ENCODE results near the gene HKDC1. TPM values are rescaled to one million over a fixed set of nuclear protein-coding genes. Genes with fewer than 3 reads are reported as not detected.

Gene HKDC1
- polyA plus RNA-seq, 1 of the 3 experiments (the other 2 are of a cell fraction): 0.10 TPM

DNA sequence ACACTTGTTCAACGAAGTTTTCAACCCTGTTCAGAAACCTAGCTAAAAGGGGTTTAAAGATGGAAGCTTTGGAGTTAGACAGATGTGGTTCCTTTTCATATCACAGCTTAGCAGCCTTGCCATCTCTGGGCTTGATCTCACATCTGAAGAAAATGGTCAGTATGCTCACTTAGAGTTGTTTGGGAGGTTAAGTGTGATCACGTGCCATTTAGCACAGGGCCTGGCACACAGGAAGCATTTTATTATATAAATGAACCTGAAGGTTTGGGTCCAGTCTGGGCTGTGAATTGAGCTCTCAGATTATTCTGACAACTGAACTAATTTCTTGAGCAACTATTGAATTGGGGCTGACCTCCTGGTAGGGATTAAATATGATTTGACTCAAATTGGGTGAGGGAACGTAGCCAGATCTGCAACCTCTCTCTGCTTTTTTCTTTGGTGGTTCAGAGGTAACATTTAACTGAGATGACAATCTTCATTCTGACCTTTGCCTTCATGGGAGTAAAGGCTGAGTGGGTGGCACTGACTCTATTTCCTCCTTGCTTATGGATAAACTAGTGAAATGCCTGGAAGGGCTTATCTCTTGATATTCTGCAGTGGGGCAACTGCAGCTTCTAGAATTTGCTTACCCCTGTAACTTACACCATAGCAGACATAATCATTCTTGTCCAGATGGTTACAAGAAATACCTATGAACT lies 10.2 kb upstream of the HKDC1 start:
- no peaks in the 10 kb centered on the region for H4K20me1 ChIP-seq (ENCODE audit: insufficient read depth)
- no peak overlapping the region for H3K27ac ChIP-seq (ENCODE audit: low read depth in 2 of 2, low read length in 1 of 2)
- WGBS (ENCODE audit: low lambda C conversion rate): 81% methylated on average over 3 of the region's 3 CpGs
- H3K4me1 ChIP-seq (ENCODE audit: control insufficient read depth in 1 of 2, insufficient read depth in 2 of 2, low read depth in 1 of 2, low read length in 1 of 2): no peaks in the 10 kb centered on the region
- no peak overlapping the region for H3K9ac ChIP-seq
- no peaks in the 10 kb centered on the region for H3K79me2 ChIP-seq (ENCODE audit: insufficient read depth)
- no peaks in the 10 kb centered on the region for H3K27me3 ChIP-seq (ENCODE audit: insufficient read depth)
- TF ChIP-seq, protein P1, sequence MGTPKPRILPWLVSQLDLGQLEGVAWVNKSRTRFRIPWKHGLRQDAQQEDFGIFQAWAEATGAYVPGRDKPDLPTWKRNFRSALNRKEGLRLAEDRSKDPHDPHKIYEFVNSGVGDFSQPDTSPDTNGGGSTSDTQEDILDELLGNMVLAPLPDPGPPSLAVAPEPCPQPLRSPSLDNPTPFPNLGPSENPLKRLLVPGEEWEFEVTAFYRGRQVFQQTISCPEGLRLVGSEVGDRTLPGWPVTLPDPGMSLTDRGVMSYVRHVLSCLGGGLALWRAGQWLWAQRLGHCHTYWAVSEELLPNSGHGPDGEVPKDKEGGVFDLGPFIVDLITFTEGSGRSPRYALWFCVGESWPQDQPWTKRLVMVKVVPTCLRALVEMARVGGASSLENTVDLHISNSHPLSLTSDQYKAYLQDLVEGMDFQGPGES (IDR thresholded peaks at IDR 0.05; ENCODE audit: low read depth, low read length): no peak
- no peak for TF ChIP-seq GATA2 (CRISPR knock-in tag; IDR thresholded peaks at IDR 0.05)
- TF ChIP-seq TCF12 (IDR thresholded peaks at IDR 0.05): no peak
- no peak for TF ChIP-seq ELF1 (IDR thresholded peaks at IDR 0.05)
- TF ChIP-seq RFX5 (IDR thresholded peaks at IDR 0.05; ENCODE audit: low read length): no peak
- no peak for TF ChIP-seq FOXM1 (IDR thresholded peaks at IDR 0.05; ENCODE audit: low read depth)
- no peak for TF ChIP-seq SIN3A (IDR thresholded peaks at IDR 0.05; ENCODE audit: borderline replicate concordance, low read depth, low read length)
- no peak for TF ChIP-seq TAF1 (IDR thresholded peaks at IDR 0.05; ENCODE audit: borderline replicate concordance, low read depth, low read length)
- TF ChIP-seq GABPA (IDR thresholded peaks at IDR 0.05; ENCODE audit: low read depth): no peak
- TF ChIP-seq RXRA (IDR thresholded peaks at IDR 0.05; ENCODE audit: borderline replicate concordance, low read depth): no peak
- no peak for TF ChIP-seq POLR2AphosphoS5 (IDR thresholded peaks at IDR 0.05; ENCODE audit: low read depth, low read length)
- TF ChIP-seq RAD21 (IDR thresholded peaks at IDR 0.05; ENCODE audit: low read length): no peak
- TF ChIP-seq, protein P2, sequence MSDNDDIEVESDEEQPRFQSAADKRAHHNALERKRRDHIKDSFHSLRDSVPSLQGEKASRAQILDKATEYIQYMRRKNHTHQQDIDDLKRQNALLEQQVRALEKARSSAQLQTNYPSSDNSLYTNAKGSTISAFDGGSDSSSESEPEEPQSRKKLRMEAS (IDR thresholded peaks at IDR 0.05; ENCODE audit: low read depth): no peak
- TF ChIP-seq SMC3 (IDR thresholded peaks at IDR 0.05; ENCODE audit: low read depth, low read length): no peak
- TF ChIP-seq, protein P3, sequence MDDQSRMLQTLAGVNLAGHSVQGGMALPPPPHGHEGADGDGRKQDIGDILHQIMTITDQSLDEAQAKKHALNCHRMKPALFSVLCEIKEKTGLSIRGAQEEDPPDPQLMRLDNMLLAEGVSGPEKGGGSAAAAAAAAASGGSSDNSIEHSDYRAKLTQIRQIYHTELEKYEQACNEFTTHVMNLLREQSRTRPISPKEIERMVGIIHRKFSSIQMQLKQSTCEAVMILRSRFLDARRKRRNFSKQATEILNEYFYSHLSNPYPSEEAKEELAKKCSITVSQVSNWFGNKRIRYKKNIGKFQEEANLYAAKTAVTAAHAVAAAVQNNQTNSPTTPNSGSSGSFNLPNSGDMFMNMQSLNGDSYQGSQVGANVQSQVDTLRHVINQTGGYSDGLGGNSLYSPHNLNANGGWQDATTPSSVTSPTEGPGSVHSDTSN (IDR thresholded peaks at IDR 0.05): no peak
- no peak for TF ChIP-seq FOSL2 (IDR thresholded peaks at IDR 0.05; ENCODE audit: borderline replicate concordance, low read depth)
- TF ChIP-seq, protein P4, sequence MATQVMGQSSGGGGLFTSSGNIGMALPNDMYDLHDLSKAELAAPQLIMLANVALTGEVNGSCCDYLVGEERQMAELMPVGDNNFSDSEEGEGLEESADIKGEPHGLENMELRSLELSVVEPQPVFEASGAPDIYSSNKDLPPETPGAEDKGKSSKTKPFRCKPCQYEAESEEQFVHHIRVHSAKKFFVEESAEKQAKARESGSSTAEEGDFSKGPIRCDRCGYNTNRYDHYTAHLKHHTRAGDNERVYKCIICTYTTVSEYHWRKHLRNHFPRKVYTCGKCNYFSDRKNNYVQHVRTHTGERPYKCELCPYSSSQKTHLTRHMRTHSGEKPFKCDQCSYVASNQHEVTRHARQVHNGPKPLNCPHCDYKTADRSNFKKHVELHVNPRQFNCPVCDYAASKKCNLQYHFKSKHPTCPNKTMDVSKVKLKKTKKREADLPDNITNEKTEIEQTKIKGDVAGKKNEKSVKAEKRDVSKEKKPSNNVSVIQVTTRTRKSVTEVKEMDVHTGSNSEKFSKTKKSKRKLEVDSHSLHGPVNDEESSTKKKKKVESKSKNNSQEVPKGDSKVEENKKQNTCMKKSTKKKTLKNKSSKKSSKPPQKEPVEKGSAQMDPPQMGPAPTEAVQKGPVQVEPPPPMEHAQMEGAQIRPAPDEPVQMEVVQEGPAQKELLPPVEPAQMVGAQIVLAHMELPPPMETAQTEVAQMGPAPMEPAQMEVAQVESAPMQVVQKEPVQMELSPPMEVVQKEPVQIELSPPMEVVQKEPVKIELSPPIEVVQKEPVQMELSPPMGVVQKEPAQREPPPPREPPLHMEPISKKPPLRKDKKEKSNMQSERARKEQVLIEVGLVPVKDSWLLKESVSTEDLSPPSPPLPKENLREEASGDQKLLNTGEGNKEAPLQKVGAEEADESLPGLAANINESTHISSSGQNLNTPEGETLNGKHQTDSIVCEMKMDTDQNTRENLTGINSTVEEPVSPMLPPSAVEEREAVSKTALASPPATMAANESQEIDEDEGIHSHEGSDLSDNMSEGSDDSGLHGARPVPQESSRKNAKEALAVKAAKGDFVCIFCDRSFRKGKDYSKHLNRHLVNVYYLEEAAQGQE (IDR thresholded peaks at IDR 0.05; ENCODE audit: low read depth, low read length): no peak
- H3K36me3 ChIP-seq (replicated peaks in 1 of 2; ENCODE audit: control insufficient read depth in 1 of 2, insufficient read depth in 2 of 2, low read length in 1 of 2): peaks cover 24 to 32% of the 10 kb centered on the region in 2 experiments
- H3K4me2 ChIP-seq: no peak overlapping the region
- ChIA-PET CTCF (no interaction called here), POLR2A (no interaction called here)
- no peak for DNase-seq
- no peak overlapping the region for H2AFZ ChIP-seq (ENCODE audit: low read depth)
- no peaks in the 10 kb centered on the region for H3F3A ChIP-seq (replicated peaks; ENCODE audit: insufficient read depth)
- no peak overlapping the region for H3K4me3 ChIP-seq (ENCODE audit: low read depth in 2 of 2, low read length in 1 of 2)
- no peaks in the 10 kb centered on the region for H3K9me3 ChIP-seq
- H3K9me2 ChIP-seq: no peaks in the 10 kb centered on the region

Measured in SK-N-SH (cell line).